NK-92 (cell line): Measurements from ENCODE around the gene FBN1.

ENCODE experiments used
- DNase-seq: peaks from one replicate; lab custom pipeline; 2025; ENCODE audit not compliant: unreplicated experiment; lab: John Stamatoyannopoulos, UW

The FBN1 gene

DNA sequence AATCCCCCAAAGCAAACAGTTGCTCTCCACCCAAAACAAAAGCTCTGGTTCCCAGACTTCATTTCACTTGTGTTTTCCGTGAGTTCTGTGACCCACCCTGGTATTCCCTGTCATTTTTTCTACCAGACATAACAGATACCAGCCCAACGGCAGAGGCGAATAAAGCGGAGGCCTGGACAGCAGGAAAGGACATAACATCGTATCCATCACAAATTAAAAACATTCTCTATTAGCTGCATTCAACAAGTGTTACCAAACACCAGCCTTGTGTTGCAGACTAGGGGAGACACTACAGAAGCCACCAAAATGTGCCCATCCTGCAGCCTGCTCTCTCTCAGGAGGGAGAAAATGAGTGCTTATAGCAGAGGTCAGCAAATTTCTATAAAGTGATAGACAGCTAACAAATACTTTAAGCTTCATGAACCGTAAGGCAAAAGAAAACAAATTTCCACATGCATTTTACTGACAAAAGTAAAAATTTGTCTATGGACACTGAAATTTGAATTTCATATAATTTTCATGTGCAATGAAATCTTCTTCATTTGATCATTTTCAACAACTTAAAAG is 7.1 kb upstream of the FBN1 start:
- DNase-seq, result no peak

DNA sequence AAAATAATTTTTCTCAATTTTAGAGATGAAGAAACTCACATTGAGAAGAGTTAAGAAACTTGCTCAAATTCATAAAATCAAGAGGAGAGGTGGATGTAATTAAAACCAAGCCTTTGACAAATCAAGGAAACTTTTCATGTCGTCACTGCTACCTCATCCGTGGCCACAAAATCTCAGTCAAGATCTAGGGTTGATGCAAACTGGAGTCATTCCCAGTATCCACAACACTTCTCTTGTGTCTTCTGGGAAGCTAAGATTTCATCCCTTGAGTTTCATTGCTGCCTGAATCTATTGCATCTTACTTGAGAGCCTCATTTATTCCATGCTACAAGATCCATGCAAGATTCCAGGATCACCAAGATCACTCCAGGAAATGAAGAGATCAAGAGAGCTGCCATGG is 5.4 kb upstream of the FBN1 start:
- no peak for DNase-seq

DNA sequence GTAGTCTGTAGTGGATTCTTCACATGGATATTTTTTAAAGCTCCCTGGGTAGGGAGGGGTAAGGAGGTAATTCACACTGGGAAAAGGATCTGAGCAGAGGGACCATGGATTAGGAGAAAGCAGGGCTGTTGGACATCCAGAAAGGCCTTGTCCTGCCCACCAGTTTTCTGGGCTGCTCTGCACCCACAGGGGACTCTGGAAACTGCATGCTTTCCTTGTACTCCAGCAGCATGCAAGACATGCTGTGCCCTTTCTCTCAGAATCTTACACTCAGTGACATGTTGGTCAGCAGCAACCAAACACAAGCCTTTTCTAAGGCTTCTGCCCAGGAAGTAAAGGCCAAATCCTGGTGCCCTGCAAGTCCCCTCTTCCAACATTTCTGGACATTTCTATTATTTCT is 2.5 kb upstream of the FBN1 start:
- DNase-seq, result no peak

DNA sequence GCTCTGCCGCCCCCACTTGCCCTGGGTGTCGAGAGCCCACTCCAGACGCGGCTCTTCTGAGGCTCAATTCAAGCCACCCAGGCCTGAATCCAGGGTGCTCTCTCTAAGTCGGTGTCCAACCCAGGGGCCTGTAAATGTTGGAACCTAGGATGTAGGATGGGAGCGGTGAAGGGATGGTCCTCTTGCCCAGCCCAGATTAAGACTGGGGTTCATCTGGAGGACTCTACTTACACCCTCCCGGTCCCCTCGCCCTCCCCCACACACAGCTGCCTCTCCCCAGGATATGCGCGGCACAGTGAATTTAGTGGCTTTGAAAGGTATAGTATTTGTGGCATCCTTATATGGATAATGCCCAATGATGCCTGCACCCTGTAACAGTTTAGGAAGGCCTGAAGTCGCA is 822 bp upstream of the FBN1 start:
- no peak for DNase-seq

DNA sequence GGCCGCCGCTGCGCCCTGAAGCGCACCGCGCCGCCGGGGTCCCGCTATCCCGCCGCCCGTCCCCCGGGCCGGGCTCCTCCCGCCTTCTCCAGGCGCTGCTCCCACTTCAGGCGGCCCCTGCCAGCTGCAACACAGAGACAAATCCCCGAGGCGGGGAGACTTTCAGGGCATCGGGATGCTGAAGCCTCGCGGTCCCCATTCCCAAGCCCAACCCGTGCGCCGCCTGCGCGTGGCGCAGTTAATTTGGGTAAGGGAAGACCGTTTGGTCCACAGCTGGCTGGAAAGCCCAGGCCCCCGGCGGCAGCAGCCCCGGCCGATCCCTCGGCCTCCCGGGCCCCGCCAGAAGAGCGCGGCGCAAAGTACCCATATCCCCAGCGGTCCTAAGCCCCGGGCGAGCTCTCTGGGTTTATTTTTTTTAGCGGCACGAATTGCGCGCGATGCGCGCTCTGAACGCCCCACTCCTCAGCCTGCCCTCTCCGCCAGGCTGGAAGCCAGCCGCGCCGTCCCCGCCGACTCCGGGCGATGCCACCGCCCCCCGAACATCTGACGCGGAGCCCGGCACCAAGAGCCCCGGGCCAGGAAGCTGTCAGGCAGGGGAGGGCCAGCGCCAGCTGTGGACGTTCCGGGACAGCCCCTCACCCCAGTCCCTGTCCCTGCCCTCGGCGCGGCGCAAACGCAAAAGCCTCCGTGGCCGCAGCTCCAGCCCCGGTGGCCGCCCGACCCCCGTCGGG is 517 bp downstream of the FBN1 start:
- no peak for DNase-seq

DNA sequence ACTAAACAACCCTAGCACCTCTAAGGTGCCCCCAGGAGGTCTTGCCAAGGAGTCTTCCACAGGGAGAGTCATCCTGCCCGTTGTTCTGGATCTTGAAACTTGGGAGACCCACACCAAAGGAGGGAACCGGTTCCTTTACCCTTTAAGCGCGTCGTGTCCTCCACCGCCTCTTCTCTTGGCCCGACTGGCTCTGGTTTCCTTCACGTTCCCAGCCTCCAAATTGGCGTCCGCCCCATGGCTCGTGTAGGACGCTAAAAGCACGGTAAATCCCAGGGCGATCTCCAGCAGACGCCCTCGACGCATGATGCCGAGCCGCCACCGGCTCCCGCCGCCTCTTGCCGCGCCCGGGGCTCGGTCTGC is 1.1 kb downstream of the FBN1 start:
- no peak for DNase-seq

DNA sequence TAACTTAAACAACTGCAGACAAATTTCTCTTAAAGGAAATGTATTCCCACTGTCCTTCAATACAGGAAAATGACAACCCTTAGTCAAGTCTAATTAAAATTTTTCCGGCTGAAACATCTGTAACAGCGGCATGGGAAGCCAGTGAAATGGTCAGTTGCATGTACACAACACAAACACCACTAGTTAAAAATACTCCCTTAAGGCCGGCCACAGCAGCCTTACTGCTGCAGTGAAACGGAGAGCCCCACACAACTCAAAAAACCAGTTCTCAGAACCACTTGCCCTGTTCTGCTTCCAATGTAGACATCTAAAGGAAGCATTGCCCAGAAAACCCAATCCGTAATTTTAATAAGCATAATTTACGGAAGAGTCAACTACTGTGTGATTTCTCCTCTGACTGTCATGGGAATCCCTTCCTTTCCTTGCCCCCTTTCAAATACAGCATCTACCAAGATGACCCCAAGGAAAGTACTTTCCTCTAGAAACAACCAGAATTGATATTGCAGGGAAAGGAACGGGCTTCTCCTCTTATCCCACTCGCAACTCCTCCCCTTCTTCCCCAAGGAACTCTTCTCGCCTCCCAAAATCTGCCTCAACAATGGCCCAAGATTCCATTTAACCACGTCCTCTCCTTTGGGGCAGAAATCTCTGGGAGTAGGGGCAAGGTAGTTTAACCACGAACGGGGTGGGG is 1.6 kb downstream of the FBN1 start:
- DNase-seq, result no peak

DNA sequence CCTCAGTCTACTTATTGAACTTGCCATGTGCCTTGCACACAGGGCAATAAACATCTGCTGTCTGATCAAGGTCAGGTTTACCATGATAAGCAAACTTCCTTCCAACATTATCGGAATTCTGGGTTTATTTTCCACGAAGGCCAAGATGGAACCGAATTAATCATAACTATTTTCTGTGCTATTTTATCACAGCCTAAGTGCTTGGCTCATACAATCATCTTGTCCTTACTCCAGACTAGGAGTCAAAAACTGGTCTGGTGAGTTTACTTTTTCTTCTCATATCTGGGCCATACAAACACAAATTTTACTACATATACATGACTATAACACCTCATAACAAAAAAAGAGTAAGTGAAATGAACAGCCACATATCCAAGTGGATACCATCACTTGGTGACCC is 2.3 kb downstream of the FBN1 start:
- no peak for DNase-seq

DNA sequence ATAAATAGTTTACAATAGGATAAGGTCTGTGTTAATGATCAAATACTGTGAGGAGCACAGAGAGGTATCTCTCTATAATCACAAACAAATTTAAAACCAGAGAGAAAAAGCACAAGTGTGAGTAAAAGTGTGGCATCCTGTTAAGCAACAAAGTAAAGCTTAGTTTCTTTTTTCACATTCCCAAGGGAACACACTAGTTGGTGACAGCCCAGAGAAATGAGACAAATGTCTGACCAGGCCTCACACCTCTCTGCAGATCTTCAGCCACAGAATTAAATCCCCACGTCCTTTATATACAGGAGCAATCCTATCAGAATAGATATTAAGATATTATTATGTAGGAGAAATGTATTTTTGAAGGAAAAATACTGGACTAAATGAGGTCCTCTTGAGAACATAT is 2.7 kb downstream of the FBN1 start:
- DNase-seq, result no peak

DNA sequence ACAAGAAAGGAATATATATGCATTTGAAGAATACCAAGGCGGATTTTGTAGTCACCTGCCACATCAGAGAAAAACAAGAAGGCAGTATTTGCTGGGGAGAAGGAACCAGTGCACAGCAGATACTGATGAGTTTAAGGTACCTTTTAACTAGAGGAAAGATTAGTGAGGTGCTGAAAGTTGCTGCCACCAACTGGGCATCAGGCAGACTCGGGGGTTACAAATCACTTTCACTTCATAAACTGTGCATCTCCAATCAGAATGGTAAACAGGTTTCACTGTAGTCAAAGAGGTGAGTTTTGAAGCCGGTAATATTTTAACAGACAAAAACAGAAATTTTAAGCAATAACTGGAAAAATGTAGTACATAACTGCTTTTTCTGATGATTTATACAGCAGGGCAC is 4.1 kb downstream of the FBN1 start:
- no peak for DNase-seq

DNA sequence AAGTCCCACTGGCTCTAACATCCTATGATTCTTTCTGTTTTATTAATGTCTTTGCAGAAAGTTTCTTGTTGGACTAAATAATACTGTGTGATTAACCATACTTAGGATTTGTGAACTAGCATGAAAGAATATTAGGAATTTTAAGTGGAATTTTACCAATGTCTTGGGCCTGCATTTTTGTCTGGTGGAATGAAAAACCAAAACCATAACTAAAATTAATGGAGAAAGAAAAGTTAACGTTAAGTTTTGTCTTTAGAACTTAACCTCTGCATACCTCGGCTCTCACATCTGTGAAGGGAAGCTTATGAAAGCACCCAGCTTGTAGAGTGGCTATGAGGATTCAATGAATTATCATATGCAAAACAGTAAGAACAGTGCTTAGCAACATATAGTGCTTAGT is 6.5 kb downstream of the FBN1 start:
- DNase-seq, result no peak

DNA sequence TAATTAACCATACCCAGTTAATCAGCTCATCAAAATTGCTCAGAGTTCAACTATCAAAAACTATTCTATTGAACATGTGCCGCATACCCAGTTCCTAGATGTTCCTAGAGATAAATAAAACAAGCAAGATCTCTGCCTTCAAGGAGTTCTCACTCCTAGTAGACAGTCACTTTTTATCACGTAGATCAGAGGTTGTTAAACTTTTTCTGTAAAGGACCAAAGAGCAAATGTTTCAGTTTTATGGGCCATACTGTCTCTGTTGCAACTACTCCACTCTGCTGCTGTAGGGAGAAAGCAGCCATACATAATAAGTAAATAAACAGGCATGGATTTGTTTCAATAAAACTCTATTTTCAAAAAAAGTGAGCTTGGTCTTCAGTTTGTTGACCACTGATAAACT is 7.9 kb downstream of the FBN1 start:
- DNase-seq, result no peak

DNA sequence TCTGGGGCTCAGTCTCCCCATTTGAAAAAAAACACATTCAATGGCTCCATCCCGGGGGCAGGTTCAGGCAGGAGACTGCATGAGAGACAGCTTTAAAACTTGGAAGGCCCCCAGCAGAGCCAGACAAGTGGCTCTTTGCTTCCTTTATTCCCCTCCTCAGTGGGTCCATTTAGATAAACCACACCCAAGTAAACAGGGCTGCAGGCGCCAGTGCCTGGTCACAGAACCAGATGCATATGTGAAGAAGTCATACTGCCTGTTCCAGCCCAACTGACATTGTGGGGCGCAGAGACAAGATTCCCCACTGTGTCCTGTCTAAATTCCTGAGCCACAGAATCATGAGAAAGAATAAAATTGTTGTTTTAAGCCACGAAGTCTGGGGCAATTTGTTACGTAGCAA is 9.0 kb downstream of the FBN1 start:
- DNase-seq, result no peak

DNA sequence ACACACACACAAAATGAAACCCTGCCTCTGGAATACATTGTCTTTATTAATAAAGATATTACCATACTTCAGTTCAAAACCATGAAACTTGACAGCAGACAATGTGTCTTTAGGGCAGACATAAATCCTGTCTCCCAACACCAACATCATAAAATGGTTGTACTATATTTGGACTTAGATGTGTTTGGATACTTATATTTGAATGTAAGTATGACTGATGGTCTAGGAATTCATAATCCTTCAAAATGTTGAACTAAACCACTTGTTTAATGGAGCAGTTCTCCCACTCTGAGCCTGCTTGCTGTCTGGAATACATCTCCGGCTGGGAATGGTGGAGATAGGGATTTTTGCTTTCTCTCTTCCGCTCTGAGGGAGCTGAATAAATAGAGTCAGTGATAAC is 10.6 kb downstream of the FBN1 start:
- DNase-seq, result no peak

DNA sequence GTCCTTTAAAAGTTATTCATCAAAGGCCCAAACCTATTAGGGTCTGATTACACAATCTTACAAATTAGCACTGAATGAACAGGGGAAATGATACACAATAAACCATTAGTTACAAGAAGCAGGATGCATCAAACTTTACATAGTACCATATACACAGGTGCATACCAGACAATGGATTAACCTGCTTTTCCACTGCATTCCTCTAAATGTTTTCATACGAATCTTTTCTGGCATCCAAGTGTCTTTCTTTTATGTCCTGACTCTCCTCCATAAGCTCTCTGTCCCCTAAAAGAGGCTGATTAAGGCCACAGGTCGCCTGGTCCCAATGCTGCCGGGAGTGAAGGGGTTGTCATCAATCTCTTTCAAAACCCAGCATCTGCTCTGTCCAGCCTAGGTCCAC is 11.4 kb downstream of the FBN1 start:
- DNase-seq, result no peak

DNA sequence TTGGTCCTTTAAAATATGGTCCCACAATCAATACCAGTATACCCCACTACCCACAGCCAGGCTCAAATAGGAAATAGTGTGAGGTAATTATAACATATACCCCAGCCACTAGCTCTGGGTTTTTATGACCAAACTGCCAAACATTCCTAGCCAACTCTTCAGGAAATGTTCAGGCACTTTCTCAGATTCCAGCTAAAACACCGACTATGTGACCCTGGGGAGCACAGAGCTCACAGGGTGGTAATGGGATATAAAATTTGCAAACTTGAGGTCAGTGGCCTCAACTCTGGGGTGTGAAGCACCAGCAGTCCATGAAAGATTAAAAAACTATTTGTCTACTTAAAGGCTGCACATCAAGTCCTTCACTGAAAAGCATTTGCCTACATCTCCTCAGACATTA is 12.9 kb downstream of the FBN1 start:
- DNase-seq, result no peak

DNA sequence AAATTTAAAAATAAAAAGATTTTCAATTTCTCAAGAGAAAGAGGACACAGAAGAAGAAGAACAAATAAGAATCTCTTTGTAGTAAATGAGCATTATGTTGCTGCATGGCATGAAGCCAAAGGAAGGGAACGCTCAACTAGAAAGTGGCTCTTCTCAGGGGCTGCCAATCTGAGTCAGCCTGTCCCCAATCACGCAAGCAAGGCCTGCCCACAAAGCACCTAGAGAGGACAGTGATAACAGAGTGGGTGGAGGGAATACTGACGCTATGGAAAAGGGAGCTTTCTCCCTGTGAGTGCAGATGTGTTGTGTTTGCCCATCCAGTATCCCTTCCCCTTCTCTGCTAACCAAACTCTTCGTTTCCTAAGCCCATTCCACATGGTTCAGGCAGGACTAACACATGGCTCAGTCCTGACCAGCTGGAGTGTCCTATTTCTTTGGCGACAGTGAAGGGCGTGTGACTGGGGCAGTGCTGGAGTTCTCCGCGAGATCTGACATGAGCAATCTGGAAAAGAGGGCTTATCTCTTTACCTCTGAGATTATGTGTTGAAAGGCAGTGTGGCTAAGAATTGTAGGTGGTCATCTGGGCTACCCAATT is 14.2 kb downstream of the FBN1 start:
- DNase-seq, result no peak

DNA sequence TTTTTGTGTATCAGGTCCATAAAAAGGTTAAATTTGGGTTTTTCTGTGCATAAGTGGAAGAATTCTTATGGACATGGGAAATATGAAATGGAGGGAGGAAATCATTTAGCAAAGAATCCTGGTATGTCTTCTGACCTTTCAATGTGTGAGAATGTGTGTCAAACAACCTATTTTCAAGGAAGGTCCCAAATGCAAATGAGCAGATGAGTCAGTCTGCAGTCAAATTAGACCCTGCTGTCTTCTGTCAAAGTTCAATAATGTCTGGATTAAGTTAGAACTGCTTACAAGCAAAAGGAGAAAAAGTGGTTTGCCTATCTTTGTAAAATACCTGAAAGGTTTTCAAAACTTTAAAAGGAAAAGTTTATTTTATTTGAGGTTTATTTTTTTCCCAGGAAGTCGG is 15.3 kb downstream of the FBN1 start:
- no peak for DNase-seq

DNA sequence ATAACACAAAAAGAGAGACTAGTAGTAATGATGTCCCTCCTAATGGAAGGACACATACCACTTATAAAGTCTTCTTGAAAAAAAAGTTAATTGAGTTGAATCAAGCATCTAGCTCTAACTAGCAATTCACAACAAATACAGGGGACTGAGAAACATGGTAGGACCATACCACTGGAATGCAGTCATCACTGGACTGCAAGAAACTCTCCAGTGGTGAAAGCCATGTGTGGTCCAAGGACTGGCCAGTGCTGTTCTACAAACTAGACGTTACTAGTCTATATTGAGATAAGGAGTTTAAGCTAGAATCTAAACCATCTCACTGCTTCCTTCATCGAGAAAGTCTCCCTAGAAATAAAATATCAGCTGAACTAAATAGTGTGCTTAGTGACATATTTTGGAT is 16.7 kb downstream of the FBN1 start:
- no peak for DNase-seq

DNA sequence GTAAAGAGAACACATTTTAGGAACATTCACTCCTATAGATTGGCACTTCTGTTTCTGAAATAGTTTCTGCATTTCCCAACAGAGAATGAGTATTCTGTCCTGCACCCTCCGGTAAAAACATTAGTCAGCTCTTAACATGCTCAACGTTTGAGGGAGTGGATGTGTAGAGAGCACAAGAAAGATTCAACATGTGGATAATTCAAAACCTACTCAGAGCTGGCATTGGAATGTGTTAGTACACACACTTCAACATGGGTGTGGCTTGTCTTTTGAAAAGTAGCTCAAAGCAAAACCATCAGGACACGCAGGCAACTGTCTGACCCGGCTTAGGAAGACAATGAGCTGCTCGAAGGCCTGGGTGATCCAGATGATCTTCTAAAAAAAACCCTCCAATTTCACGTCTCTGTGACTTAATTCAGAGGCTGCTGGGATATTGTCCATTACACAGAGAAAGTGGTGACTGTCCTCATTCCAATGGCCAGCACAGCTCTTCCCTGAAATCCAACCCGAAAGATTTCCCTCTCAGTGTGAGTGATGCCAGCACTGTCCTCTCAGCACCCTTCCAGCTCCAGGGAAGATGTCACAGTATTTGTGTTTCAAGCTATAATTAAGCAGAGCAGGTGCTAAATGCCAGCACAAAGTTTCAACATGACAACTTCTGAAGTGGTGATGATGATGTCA is 18.1 kb downstream of the FBN1 start:
- DNase-seq, result no peak

DNA sequence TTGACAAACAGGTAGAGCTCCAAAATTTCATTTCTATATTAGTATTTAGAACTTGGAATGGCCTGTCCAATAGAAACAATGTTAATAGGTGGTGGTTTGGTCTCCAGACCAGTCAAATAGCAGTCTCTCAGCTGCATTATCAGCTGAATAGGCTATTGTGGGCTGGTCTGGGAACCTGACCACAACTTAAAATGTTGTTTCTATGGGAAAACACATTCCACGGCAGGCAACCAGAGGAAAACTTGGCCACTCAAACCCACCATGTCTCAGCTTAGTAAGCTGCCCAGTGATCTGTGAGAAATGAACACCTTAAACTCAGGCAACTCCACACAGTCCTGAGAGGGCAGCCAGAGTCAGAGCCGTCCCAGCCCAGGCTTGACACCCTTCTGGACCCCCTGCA is 20.4 kb downstream of the FBN1 start:
- no peak for DNase-seq

DNA sequence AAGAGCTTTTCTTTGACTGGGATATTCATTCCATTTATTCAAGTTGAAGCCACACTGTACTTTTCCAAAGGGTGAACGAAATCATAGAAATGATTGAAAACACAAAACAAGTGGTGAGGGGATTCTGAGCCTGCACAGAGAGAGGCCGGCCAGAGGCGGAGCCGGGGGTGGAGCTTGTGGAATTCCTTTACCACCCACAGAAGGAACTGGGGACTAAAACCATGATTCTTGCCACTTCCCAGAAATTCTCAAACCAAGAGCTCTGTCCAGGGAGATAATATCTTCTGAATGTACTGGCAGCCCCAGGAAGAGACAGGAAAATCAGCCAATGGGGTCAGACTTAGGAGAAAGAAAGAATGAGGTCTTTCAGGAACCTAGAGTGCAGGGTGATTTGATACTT is 20.8 kb downstream of the FBN1 start:
- no peak for DNase-seq
